ENCODE results near the gene TYR. TPM values are rescaled to one million over a fixed set of nuclear protein-coding genes. Genes with fewer than 3 reads are reported as not detected.
"Not testable (repeated sequence)": the region's sequence is repeated elsewhere in the genome, so short reads cannot be mapped to it uniquely, and the experiment has no call there.

Gene TYR
- total RNA-seq, 1 donor from 2014 or later = not detected

- H3K36me3 Mint-ChIP-seq (ENCODE audit: low read depth); intact Hi-C loops (cut with micrococcal nuclease); H3K27ac Mint-ChIP-seq; H3K9me3 Mint-ChIP-seq; DNase-seq (ENCODE audit: low spot score); H3K4me1 Mint-ChIP-seq (ENCODE audit: low read depth); H3K27me3 Mint-ChIP-seq (ENCODE audit: low read depth); H3K4me3 Mint-ChIP-seq (ENCODE audit: low read depth): not testable (repeated sequence)
Measured at GRCh38 chr11:89333704-89334103, 156.0 kb downstream of the TYR start.

GRCh38 chr11:89337100-89337650, 159.5 kb downstream of the TYR start:
- H3K36me3 Mint-ChIP-seq (ENCODE audit: low read depth); H3K4me1 Mint-ChIP-seq (ENCODE audit: low read depth); H3K9me3 Mint-ChIP-seq; H3K27me3 Mint-ChIP-seq (ENCODE audit: low read depth); DNase-seq (ENCODE audit: low spot score); H3K4me3 Mint-ChIP-seq (ENCODE audit: low read depth); H3K27ac Mint-ChIP-seq; intact Hi-C loops (cut with micrococcal nuclease): not testable (repeated sequence)

- H3K36me3 Mint-ChIP-seq (ENCODE audit: low read depth); H3K27me3 Mint-ChIP-seq (ENCODE audit: low read depth); intact Hi-C loops (cut with micrococcal nuclease); H3K9me3 Mint-ChIP-seq; H3K27ac Mint-ChIP-seq; H3K4me3 Mint-ChIP-seq (ENCODE audit: low read depth); DNase-seq (ENCODE audit: low spot score); H3K4me1 Mint-ChIP-seq (ENCODE audit: low read depth): not testable (repeated sequence)
Measured at GRCh38 chr11:89338073-89338472, 160.4 kb downstream of the TYR start.

- H3K27me3 Mint-ChIP-seq (ENCODE audit: low read depth); H3K4me3 Mint-ChIP-seq (ENCODE audit: low read depth); DNase-seq (ENCODE audit: low spot score); H3K36me3 Mint-ChIP-seq (ENCODE audit: low read depth); H3K9me3 Mint-ChIP-seq; H3K27ac Mint-ChIP-seq; intact Hi-C loops (cut with micrococcal nuclease); H3K4me1 Mint-ChIP-seq (ENCODE audit: low read depth): not testable (repeated sequence)
Measured at GRCh38 chr11:89340450-89340849, 162.8 kb downstream of the TYR start.

- DNase-seq (ENCODE audit: low spot score); H3K4me3 Mint-ChIP-seq (ENCODE audit: low read depth); H3K4me1 Mint-ChIP-seq (ENCODE audit: low read depth); H3K36me3 Mint-ChIP-seq (ENCODE audit: low read depth); intact Hi-C loops (cut with micrococcal nuclease); H3K9me3 Mint-ChIP-seq; H3K27me3 Mint-ChIP-seq (ENCODE audit: low read depth); H3K27ac Mint-ChIP-seq: not testable (repeated sequence)
Measured at GRCh38 chr11:89342880-89343572, 165.4 kb downstream of the TYR start.

Other genes starting within 250 kb of the TYR start
- not detected in 2 replicates for gene GRM5, start 111.9 kb upstream of the TYR start, total RNA-seq

Data from activated T-helper 2 cell treated with anti-CD3 and anti-CD28 coated beads, Interferon-gamma antibody, Interleukin-2, Interleukin-4, amounts not matched to agents 10 μg/mL and 5 μg/mL and 100 μg/mL, durations not matched to agents 14 hours and 24 hours and 36 hours (primary cell).